NCI-H1105 treated with DMSO at 0.1 percent for 48 hours (cell line): ENCODE results near the gene POLE.

Experiments
- DNase-seq: peaks from one replicate; lab custom pipeline; 2025; lab: John Stamatoyannopoulos, UW

POLE gene

GRCh38 chr12:132651444-132652100, 35.6 kb downstream of the POLE start:
- peak; percentile 100 for DNase-seq

- no peak for DNase-seq
Observed at GRCh38 chr12:132649226-132649945, 37.8 kb downstream of the POLE start.

GRCh38 chr12:132648616-132649225, 38.4 kb downstream of the POLE start:
- DNase-seq, result no peak

- DNase-seq, result no peak
Observed at GRCh38 chr12:132647858-132648257, 39.3 kb downstream of the POLE start.

GRCh38 chr12:132646850-132647249, 40.3 kb downstream of the POLE start:
- no peak for DNase-seq

GRCh38 chr12:132642846-132643835, 44.0 kb downstream of the POLE start:
- DNase-seq, result no peak

GRCh38 chr12:132641811-132642650, 45.1 kb downstream of the POLE start:
- DNase-seq, result no peak

- DNase-seq, result no peak
Observed at GRCh38 chr12:132640936-132641335, 46.2 kb downstream of the POLE start.

GRCh38 chr12:132639956-132640520, 47.1 kb downstream of the POLE start:
- no peak for DNase-seq

- DNase-seq, result no peak
Observed at GRCh38 chr12:132638541-132639408, 48.4 kb downstream of the POLE start.

GRCh38 chr12:132637811-132638210, 49.3 kb downstream of the POLE start:
- DNase-seq, result no peak

GRCh38 chr12:132635076-132635955, 51.8 kb downstream of the POLE start:
- no peak for DNase-seq

- DNase-seq, result no peak
Observed at GRCh38 chr12:132634411-132634990, 52.6 kb downstream of the POLE start.

- DNase-seq, result no peak
Observed at GRCh38 chr12:132633901-132634300, 53.2 kb downstream of the POLE start.

GRCh38 chr12:132633398-132633797, 53.7 kb downstream of the POLE start:
- no peak for DNase-seq

GRCh38 chr12:132632521-132633228, 54.5 kb downstream of the POLE start:
- DNase-seq, result no peak

GRCh38 chr12:132631666-132632065, 55.5 kb downstream of the POLE start:
- DNase-seq, result no peak

GRCh38 chr12:132630672-132631071, 56.5 kb downstream of the POLE start:
- no peak for DNase-seq
